ENCODE results near the gene TTLL8. TPM values are rescaled to one million over a fixed set of nuclear protein-coding genes. Genes with fewer than 3 reads are reported as not detected.

TTLL8 gene
- total RNA-seq, 2 donors from 2014 or later: 0.20 TPM; not detected in 1

DNA sequence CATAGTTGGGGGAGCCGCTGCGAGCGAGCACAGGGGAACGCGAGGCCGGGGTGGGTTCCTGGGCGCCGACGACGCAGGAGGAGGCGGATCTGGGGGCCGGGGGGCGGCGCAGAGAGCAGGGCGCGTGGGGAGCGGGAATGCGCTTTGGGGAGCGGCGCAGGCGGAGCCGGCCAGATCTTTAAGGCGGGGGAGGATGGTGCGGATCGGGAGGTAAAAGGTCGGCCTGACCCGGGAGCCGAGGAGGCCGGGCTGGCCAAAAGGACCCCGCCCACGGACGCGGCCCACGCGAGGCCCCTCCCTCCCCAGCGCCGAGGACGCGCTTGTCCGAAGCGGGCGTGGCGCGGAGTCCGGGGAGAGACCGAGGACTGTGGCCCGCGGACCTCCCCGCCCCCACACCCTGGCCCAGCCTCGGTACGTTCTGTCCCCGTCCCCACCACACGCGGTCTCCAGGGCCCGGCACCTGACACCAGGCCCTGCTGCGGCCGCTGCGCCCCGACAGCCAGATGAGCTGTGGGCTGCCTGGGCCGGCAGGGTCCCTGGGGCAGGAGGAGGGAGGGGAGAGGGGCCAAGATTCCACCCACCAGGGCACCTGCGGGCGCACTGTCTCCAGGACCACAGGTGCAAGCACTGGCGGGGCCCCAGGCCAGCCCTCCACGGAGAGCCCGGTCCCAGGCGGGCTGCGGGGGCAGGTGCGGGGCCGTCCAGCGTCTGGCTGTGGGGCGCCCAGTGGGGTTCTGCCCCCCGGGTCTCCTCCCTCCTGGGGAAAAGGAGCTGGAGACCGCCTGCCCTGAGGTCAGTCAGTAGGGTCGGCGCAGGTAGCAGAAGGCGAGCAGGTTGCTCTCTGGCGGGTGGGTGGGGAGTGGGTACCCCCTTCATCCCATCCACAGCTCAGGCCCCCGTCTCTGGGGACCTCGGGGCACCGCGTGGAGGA lies 86.6 kb downstream of the TTLL8 start:
- DNase-seq: peak; percentile 77
- Histone ChIP-seq H3K4me1 (ENCODE audit: control insufficient read depth, insufficient read depth, low read length) (no peaks in the 10 kb centered on the region), H3K4me3 (ENCODE audit: low read length) (no peak overlapping the region), H3K27ac (ENCODE audit: low read depth, low read length) (no peak overlapping the region), H3K9ac (ENCODE audit: extremely low read depth, low read length, poor library complexity, severe bottlenecking) (no peak overlapping the region), H3K36me3 (ENCODE audit: control insufficient read depth, insufficient read depth, low read length) (no peaks in the 10 kb centered on the region), H3K9me3 (ENCODE audit: control insufficient read depth, low read length) (no peaks in the 10 kb centered on the region), H3K27me3 (ENCODE audit: control insufficient read depth, insufficient read depth, low read length, poor library complexity, severe bottlenecking) (peaks cover 35% of the 10 kb centered on the region)
- Mint-ChIP-seq H3K9me3 (no peaks in the 10 kb centered on the region), H3K4me1 (peaks cover 4% of the 10 kb centered on the region), H3K27me3 (ENCODE audit: insufficient read depth) (peaks cover 8% of the 10 kb centered on the region), H3K4me3 (peak overlapping the region; percentile 48), H3K36me3 (ENCODE audit: low read depth) (no peaks in the 10 kb centered on the region), H3K27ac (no peak overlapping the region)
- TF ChIP-seq, protein P1, sequence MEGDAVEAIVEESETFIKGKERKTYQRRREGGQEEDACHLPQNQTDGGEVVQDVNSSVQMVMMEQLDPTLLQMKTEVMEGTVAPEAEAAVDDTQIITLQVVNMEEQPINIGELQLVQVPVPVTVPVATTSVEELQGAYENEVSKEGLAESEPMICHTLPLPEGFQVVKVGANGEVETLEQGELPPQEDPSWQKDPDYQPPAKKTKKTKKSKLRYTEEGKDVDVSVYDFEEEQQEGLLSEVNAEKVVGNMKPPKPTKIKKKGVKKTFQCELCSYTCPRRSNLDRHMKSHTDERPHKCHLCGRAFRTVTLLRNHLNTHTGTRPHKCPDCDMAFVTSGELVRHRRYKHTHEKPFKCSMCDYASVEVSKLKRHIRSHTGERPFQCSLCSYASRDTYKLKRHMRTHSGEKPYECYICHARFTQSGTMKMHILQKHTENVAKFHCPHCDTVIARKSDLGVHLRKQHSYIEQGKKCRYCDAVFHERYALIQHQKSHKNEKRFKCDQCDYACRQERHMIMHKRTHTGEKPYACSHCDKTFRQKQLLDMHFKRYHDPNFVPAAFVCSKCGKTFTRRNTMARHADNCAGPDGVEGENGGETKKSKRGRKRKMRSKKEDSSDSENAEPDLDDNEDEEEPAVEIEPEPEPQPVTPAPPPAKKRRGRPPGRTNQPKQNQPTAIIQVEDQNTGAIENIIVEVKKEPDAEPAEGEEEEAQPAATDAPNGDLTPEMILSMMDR (conservative IDR thresholded peaks at IDR 0.05): no peak
- 20 to 24% methylated on average over 5 to 81 of the region's 81 CpGs for WGBS, 2 experiments (ENCODE audit: insufficient coverage in 1 of 2, insufficient read length in 1 of 2)

DNA sequence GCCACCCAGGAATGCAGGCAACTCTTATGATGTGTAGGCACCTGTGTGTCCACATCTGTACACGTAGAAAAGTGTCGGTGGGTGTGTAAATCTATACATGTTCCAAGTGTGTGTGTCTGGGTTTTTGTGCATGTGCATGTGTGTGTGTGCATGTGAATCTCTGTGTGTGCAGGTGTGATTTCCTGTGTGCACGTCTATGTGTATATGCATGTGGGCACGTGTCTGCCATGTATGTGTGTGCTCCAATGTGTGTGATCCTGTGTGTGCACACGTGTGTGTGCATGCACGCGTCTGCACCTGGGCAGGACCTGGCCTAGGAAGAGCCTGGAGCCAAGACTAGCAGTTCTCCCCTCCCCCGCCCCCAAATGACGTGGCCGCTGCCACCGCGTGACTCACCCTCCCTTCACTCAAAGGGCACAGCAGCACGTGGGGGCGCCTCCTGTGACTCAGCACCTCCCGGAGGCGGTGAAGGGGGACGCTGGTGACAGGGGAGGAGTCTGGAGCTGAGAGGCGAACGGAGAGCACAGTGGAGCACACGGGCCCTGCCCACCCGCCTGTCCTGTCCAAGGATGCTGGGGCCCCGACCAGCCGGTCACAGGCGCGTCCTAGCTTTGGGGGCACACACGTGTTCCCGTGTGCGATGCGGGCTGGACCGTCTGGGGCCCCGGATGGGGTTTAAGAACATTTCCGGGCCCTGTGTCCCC lies 87.4 kb downstream of the TTLL8 start:
- H3K27ac ChIP-seq (ENCODE audit: low read depth, low read length): no peak overlapping the region
- peak; percentile 94 for DNase-seq
- Mint-ChIP-seq H3K36me3 (ENCODE audit: low read depth) (no peaks in the 10 kb centered on the region), H3K27ac (peak overlapping the region; percentile 59), H3K4me3 (peak overlapping the region; percentile 48), H3K27me3 (ENCODE audit: insufficient read depth) (peaks cover 8% of the 10 kb centered on the region), H3K9me3 (no peaks in the 10 kb centered on the region), H3K4me1 (peaks cover 4% of the 10 kb centered on the region)
- H3K27me3 ChIP-seq (ENCODE audit: control insufficient read depth, insufficient read depth, low read length, poor library complexity, severe bottlenecking): peaks cover 35% of the 10 kb centered on the region
- H3K9ac ChIP-seq (ENCODE audit: extremely low read depth, low read length, poor library complexity, severe bottlenecking): no peak overlapping the region
- no peaks in the 10 kb centered on the region for H3K36me3 ChIP-seq (ENCODE audit: control insufficient read depth, insufficient read depth, low read length)
- no peaks in the 10 kb centered on the region for H3K9me3 ChIP-seq (ENCODE audit: control insufficient read depth, low read length)
- no peak overlapping the region for H3K4me3 ChIP-seq (ENCODE audit: low read length)
- TF ChIP-seq, protein P1 (conservative IDR thresholded peaks at IDR 0.05): no peak
- H3K4me1 ChIP-seq (ENCODE audit: control insufficient read depth, insufficient read depth, low read length): no peaks in the 10 kb centered on the region
- WGBS, 2 experiments (ENCODE audit: insufficient coverage in 1 of 2, insufficient read length in 1 of 2): 35 to 68% methylated on average over 5 to 32 of the region's 32 CpGs

DNA sequence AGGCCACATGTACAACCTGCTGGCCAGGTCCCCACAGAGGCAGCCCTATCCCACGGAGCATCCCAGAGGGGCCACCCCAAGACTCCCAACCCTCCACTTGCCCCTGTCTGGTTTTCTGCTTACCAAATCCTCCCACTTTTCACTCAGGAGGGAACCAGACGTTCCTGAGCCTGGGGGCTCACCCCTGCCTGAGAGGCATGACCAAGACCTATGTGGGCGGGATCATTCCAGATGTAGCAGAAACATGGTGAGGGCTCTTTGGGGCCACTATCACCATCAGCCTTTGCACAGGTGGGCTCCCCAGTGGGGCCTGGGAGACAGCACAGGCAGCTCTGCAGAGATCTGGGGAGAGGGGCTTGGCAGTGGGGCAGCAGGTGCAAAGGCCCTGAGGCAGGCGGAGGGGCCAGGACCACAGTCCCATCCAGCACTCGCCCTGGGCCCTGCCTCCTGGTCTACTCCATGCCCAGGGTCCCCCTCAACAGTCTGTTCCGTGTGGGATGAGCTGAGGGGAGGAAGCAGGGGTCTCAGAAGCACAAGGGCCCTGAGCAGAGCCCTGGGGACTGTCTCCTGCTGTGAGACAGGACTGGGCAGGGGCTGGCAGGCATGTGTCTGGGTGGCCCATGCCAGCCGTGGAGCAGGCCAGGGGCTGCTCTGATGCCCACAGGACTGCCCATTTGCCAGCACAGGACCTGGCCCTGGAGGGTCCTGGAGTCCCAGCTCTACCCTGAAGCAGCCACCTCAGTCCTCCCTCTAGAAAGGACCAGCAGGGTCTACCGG lies 88.2 kb downstream of the TTLL8 start:
- Mint-ChIP-seq H3K4me1 (peaks cover 4% of the 10 kb centered on the region), H3K9me3 (no peaks in the 10 kb centered on the region), H3K27ac (peak overlapping the region; percentile 59), H3K4me3 (no peak overlapping the region), H3K36me3 (ENCODE audit: low read depth) (no peaks in the 10 kb centered on the region), H3K27me3 (ENCODE audit: insufficient read depth) (peaks cover 8% of the 10 kb centered on the region)
- peak; percentile 47 for DNase-seq
- TF ChIP-seq, protein P1 (conservative IDR thresholded peaks at IDR 0.05): no peak
- Histone ChIP-seq H3K9ac (ENCODE audit: extremely low read depth, low read length, poor library complexity, severe bottlenecking) (no peak overlapping the region), H3K9me3 (ENCODE audit: control insufficient read depth, low read length) (no peaks in the 10 kb centered on the region), H3K4me3 (ENCODE audit: low read length) (no peak overlapping the region), H3K27ac (ENCODE audit: low read depth, low read length) (no peak overlapping the region), H3K36me3 (ENCODE audit: control insufficient read depth, insufficient read depth, low read length) (no peaks in the 10 kb centered on the region), H3K27me3 (ENCODE audit: control insufficient read depth, insufficient read depth, low read length, poor library complexity, severe bottlenecking) (peaks cover 35% of the 10 kb centered on the region), H3K4me1 (ENCODE audit: control insufficient read depth, insufficient read depth, low read length) (no peaks in the 10 kb centered on the region)
- 76% methylated on average over 6 to 8 of the region's 8 CpGs for WGBS, 2 experiments (ENCODE audit: insufficient coverage in 1 of 2, insufficient read length in 1 of 2)

Data from endodermal cell (in vitro differentiated cells).